Subcutaneous adipose tissue (tissue), 4 donors: ENCODE results near the gene SRPRA. TPM values are rescaled to one million over a fixed set of nuclear protein-coding genes. Genes with fewer than 3 reads are reported as not detected.

ENCODE experiments used
- CTCF ChIP-seq: fragments of 450-650 bp; IDR thresholded peaks from one replicate; pipeline ENCODE4 v1.5.1; 2016; ENCODE audit warnings: low read depth, mild to moderate bottlenecking, control low read depth, antibody characterized with exemption, moderate library complexity
- total RNA-seq, 4 donors: library from RNA; depleted of rRNA; stranded (reverse); fragments of >200 nt; gene quantifications; one replicate each; pipeline ENCODE4 v1.1.0, GENCODE V29; 2016

Gene SRPRA
- total RNA-seq, 4 donors from 2014 or later = 57.5 to 93.4 (median 63.4) TPM

GRCh38 chr11:126297004-126297403 lies 28.3 kb upstream of the SRPRA start:
- TF ChIP-seq CTCF = no peak

- no peak for TF ChIP-seq CTCF
Observed at GRCh38 chr11:126293726-126294125, 25.0 kb upstream of the SRPRA start.

- TF ChIP-seq CTCF = no peak
Observed at GRCh38 chr11:126290887-126291286, 22.2 kb upstream of the SRPRA start.

- no peak for TF ChIP-seq CTCF
Observed at GRCh38 chr11:126288237-126288636, 19.5 kb upstream of the SRPRA start.

- no peak for TF ChIP-seq CTCF
Observed at GRCh38 chr11:126284829-126285228, 16.1 kb upstream of the SRPRA start.

- TF ChIP-seq CTCF = no peak
Observed at GRCh38 chr11:126282736-126283591, 14.3 kb upstream of the SRPRA start, which contains the start of gene TIRAP. Gene TIRAP (plus strand): TSS chr11:126283093. CDS start chr11:126290895, 7,802 bp downstream.

- no peak for TF ChIP-seq CTCF
Observed at GRCh38 chr11:126282361-126282735, 13.7 kb upstream of the SRPRA start.
